Testis (tissue), 3 donors: ENCODE measurements around the gene BCOR. TPM values are rescaled to one million over a fixed set of nuclear protein-coding genes. Genes with fewer than 3 reads are reported as not detected.

Source experiments
- DNase-seq: peaks from one replicate; pipeline ENCODE4 v3.0.0-alpha.2; 2019
- H3K27ac ChIP-seq, 2 donors: fragments of 200-600 bp; sonication (generic); one replicate each; pipeline ENCODE4 v1.5.1; 2019
- H3K27me3 ChIP-seq: fragments of 200-600 bp; sonication (generic); one replicate; pipeline ENCODE4 v1.5.1; 2019
- H3K36me3 ChIP-seq: fragments of 200-600 bp; sonication (generic); one replicate; pipeline ENCODE4 v1.5.1; 2017; ENCODE audit warnings: low read depth; ENCODE audit errors: missing control alignments
- H3K4me1 ChIP-seq: fragments of 200-600 bp; sonication (generic); one replicate; pipeline ENCODE4 v1.5.1; 2019
- H3K4me3 ChIP-seq, 2 donors: fragments of 200-600 bp; sonication (generic); one replicate each; pipeline ENCODE4 v1.5.1; 2017 to 2019
- H3K9me3 ChIP-seq: fragments of 200-600 bp; sonication (generic); one replicate; pipeline ENCODE4 v1.5.1; 2017
- POLR2A ChIP-seq: fragments of 450-650 bp; IDR thresholded peaks from one replicate; pipeline ENCODE4 v1.6.1; 2017; ENCODE audit warnings: antibody characterized with exemption, mild to moderate bottlenecking, moderate library complexity
- WGBS, 2 donors: methylation state at CpG; one replicate each; pipeline ENCODE4 v1.1.5; 2018; 5-methylcytosine and 5-hydroxymethylcytosine counted together
- intact Hi-C: fragments of 100-400 bp; cut with DNase I; formaldehyde crosslinking; loops from one replicate; pipeline ENCODE4 v1.15.1; 2023; ENCODE audit warnings: low total_unique reads
- polyA plus RNA-seq: library from polyadenylated mRNA; stranded (reverse); fragments of 350-450 nt; fragmentation: Illumina TruSeq; extraction: RNeasy Lipid Tissue Mini Kit (QIAGEN cat#74804); gene quantifications from one replicate; pipeline ENCODE4 v1.2.3, GENCODE V29; 2014; ENCODE audit warnings: low read depth, low replicate concordance; ENCODE audit not compliant: insufficient read depth
- total RNA-seq, 2 donors: library from RNA; depleted of rRNA; stranded (reverse); fragments of >200 nt; gene quantifications; one replicate each; pipeline ENCODE4 v1.2.3, GENCODE V29; 2016
- TF ChIP-seq, protein P1 (sequence below), 3 experiments: fragments of 450-650 bp in 2 of 3; fragments of 200-600 bp in 1 of 3; sonication (generic) in 1 of 3; IDR thresholded peaks; one replicate each; pipeline ENCODE4 v1.5.1; 2016 to 2019; ENCODE audit warnings: antibody characterized with exemption in 3 of 3, mild to moderate bottlenecking in 2 of 3, moderate library complexity in 1 of 3

The BCOR gene
- total and polyA plus RNA-seq, 3 donors from 2014 or later, result 26.4 to 69.6 (median 46.8) TPM

DNA sequence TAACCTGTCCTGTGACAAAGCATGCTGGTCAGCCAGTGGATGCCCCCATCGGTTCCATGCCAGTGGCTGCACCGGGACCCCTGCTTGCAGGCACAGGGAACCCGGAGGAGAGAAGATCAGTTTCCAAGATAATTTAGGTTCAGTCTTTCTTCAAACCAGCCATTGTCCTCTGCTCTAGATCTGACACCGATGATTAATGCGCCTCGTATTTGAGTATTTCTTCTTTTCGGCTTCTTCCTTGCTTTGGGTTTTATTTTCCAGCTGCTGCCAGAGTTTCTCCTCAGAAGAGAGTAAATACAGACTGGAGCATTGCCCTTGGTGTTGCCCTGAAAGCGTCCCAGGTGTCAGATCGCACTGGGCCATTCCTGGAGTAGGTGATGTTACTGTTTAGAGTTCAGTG lies 19.2 kb upstream of the BCOR start:
- WGBS, 2 donors, result 95 to 100% methylated on average over 6 to 9 of the region's 9 CpGs
- no peaks in the 10 kb centered on the region for H3K4me1 ChIP-seq
- H3K4me3 ChIP-seq, result no peak overlapping the region
- TF ChIP-seq, protein P1, sequence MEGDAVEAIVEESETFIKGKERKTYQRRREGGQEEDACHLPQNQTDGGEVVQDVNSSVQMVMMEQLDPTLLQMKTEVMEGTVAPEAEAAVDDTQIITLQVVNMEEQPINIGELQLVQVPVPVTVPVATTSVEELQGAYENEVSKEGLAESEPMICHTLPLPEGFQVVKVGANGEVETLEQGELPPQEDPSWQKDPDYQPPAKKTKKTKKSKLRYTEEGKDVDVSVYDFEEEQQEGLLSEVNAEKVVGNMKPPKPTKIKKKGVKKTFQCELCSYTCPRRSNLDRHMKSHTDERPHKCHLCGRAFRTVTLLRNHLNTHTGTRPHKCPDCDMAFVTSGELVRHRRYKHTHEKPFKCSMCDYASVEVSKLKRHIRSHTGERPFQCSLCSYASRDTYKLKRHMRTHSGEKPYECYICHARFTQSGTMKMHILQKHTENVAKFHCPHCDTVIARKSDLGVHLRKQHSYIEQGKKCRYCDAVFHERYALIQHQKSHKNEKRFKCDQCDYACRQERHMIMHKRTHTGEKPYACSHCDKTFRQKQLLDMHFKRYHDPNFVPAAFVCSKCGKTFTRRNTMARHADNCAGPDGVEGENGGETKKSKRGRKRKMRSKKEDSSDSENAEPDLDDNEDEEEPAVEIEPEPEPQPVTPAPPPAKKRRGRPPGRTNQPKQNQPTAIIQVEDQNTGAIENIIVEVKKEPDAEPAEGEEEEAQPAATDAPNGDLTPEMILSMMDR (IDR thresholded peaks at IDR 0.05), result no peak
- no peak for TF ChIP-seq POLR2A
- no peak for DNase-seq
- H3K27ac ChIP-seq, result no peak overlapping the region
- no peaks in the 10 kb centered on the region for H3K36me3 ChIP-seq
- no peaks in the 10 kb centered on the region for H3K27me3 ChIP-seq
- no peaks in the 10 kb centered on the region for H3K9me3 ChIP-seq
- intact Hi-C loops, result no loop called here

- TF ChIP-seq, protein P1 (IDR thresholded peaks at IDR 0.05), result no peak
- TF ChIP-seq POLR2A, result no peak
- Histone ChIP-seq H3K36me3 (no peaks in the 10 kb centered on the region), H3K4me3 (no peak overlapping the region), H3K27ac (no peak overlapping the region), H3K9me3 (no peaks in the 10 kb centered on the region), H3K4me1 (no peaks in the 10 kb centered on the region), H3K27me3 (no peaks in the 10 kb centered on the region)
- 88 to 93% methylated on average over 3 of the region's 3 CpGs for WGBS, 2 donors
- no peak for DNase-seq
- intact Hi-C loops, result no loop called here
Measured at GRCh38 chrX:40112996-40113395, 15.2 kb upstream of the BCOR start.

- 69 to 74% methylated on average over 4 of the region's 4 CpGs for WGBS, 2 donors
- no peak for DNase-seq
- intact Hi-C loops, result no loop called here
- H3K27ac ChIP-seq, result no peak overlapping the region
- H3K4me1 ChIP-seq, result no peaks in the 10 kb centered on the region
- no peaks in the 10 kb centered on the region for H3K36me3 ChIP-seq
- H3K27me3 ChIP-seq, result no peaks in the 10 kb centered on the region
- H3K9me3 ChIP-seq, result no peaks in the 10 kb centered on the region
- TF ChIP-seq, protein P1 (IDR thresholded peaks at IDR 0.05), result no peak
- TF ChIP-seq POLR2A, result no peak
- no peak overlapping the region for H3K4me3 ChIP-seq
Measured at GRCh38 chrX:40111868-40112267, 14.1 kb upstream of the BCOR start.

DNA sequence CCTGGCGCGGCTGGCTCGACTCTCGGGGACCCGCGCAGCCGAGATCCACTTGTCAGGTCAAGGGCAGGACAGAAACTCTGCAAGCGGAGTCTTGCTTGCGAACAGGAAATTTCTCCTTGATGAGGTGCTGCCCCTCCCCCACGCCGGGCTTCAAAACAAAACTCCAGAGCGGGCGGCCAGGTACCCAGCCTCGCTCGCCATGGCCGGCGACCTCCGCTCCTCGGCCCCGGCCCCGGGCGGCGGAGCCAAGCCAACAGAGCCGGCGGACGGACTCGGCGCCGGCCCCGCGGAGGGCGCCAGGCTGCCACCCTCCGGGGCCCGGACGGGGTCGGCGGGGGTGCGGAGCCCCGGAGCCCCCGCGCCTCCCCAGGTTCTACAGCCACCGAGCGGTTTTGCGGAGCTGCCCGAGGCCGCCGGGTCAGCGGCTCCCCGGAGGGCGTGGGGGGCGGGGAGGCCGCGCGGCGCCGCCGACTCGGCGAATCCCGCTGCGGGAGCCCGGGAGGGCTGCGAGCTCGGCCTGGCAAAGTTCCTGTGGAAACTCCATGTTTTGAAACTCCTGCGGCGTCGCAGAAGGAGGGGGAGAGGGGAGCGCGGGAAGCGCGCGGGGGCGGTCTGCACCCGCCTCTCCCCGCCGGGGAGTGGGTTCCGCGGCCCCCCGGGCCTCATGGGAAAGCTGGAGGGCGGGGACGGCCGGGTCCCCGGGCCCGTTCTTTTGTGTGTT lies 11.7 kb upstream of the BCOR start:
- no peak for TF ChIP-seq POLR2A
- TF ChIP-seq, protein P1 (IDR thresholded peaks at IDR 0.05), result no peak
- peak overlapping the region; percentile 55 for H3K4me3 ChIP-seq
- no peaks in the 10 kb centered on the region for H3K9me3 ChIP-seq
- no peaks in the 10 kb centered on the region for H3K36me3 ChIP-seq
- no peaks in the 10 kb centered on the region for H3K4me1 ChIP-seq
- no peaks in the 10 kb centered on the region for H3K27me3 ChIP-seq
- H3K27ac ChIP-seq, result peak overlapping the region in 1 of 2 donors; percentile 86
- peak; percentile 72 for DNase-seq
- WGBS, 2 donors, result 0% methylated on average over 4 to 25 of the region's 84 CpGs
- intact Hi-C loops, result no loop called here

DNA sequence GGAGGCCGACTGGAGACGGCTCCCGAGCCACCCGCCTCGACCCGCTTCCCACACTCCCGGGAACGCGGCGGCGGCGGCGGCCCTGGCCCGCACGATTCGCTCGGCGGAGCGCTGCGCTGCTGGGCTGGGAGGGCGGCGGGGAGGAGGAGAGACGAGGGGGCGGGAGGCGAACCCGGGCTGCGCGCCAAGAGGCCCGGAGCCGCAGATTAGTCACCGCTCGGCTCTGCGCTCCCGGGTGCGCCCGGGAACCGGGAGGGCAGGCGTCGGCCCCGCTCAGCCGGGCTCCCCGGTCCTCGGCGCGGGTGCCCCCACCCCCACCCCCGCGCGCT lies 11.2 kb upstream of the BCOR start:
- Histone ChIP-seq H3K27ac (peak overlapping the region in 1 of 2 donors; percentile 86), H3K4me1 (no peaks in the 10 kb centered on the region), H3K36me3 (no peaks in the 10 kb centered on the region), H3K27me3 (no peaks in the 10 kb centered on the region), H3K9me3 (no peaks in the 10 kb centered on the region), H3K4me3 (peak overlapping the region; percentile 55)
- peak; percentile 70 for DNase-seq
- TF ChIP-seq, protein P1 (IDR thresholded peaks at IDR 0.05), result no peak
- TF ChIP-seq POLR2A, result no peak
- intact Hi-C loops, result no loop called here
- WGBS, 2 donors, result 1% methylated on average over 36 of the region's 48 CpGs; no CpG with 5 or more reads in 1 of the 2 donors
